Stimulated activated naive CD4-positive, alpha-beta T cell (primary cell): ENCODE measurements around the gene HAVCR2.

ENCODE experiments used
- DNase-seq, 6 experiments: peaks; one replicate each; lab custom pipeline; 2025; lab: John Stamatoyannopoulos, UW

HAVCR2 gene

DNA sequence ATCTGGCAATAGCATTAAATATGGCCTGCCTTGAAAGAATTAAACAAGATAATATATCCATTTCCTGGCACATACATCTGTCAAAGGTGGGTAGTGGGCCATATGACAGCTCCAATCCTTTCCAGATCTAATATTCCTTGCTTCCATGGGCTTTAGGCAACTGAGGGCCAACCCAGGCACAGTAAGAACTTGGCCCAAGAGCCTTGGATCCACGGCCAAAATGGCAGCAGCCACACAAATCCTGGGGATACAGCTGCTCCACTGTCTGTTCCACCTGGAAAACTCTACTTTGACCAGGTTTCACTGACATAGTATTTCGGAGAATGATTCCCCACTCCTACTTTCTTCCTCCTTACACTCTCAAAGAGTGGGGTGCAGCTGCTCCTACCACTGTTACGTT, 63.2 kb downstream of the HAVCR2 start:
- DNase-seq: no peak

- no peak for DNase-seq
Observed at GRCh38 chr5:157038568-157039187, 70.2 kb downstream of the HAVCR2 start.
